GM23338 (cell line): ENCODE data around the gene TJP1. TPM values are rescaled to one million over a fixed set of nuclear protein-coding genes. Genes with fewer than 3 reads are reported as not detected.

ENCODE experiments used
- ATAC-seq: fragments of 200-7000 bp; cut with Tn5 transposase; 3 replicates; pipeline ENCODE4 v1.9.1; 2020
- DNase-seq: peaks from one replicate; pipeline ENCODE4 v3.0.0-alpha.2; 2015; ENCODE audit warnings: low spot score
- H2AFZ ChIP-seq: fragments of 200-600 bp; sonication (generic); 2 replicates; pipeline ENCODE4 v1.8.0; 2016; ENCODE audit warnings: antibody characterized with exemption, mild to moderate bottlenecking, moderate library complexity
- H3F3A ChIP-seq: fragments of 200-600 bp; sonication (generic); replicated peaks from 2 replicates; pipeline ENCODE4 v1.8.0; 2017; ENCODE audit warnings: antibody characterized with exemption, mixed run types, low read depth
- H3K27ac ChIP-seq: fragments of 200-600 bp; sonication (generic); 2 replicates; pipeline ENCODE4 v1.6.1; 2016; ENCODE audit warnings: low read depth
- H3K27me3 ChIP-seq: fragments of 200-600 bp; sonication (generic); 2 replicates; pipeline ENCODE4 v1.8.0; 2016; ENCODE audit warnings: mild to moderate bottlenecking, mixed run types, moderate library complexity; ENCODE audit not compliant: insufficient read depth
- H3K36me3 ChIP-seq: fragments of 200-600 bp; sonication (generic); 2 replicates; pipeline ENCODE4 v1.8.0; 2016; ENCODE audit warnings: mild to moderate bottlenecking; ENCODE audit not compliant: insufficient read depth
- H3K4me1 ChIP-seq: fragments of 200-600 bp; sonication (generic); 2 replicates; pipeline ENCODE4 v1.8.0; 2016; ENCODE audit warnings: mild to moderate bottlenecking, moderate library complexity; ENCODE audit not compliant: insufficient read depth
- H3K4me2 ChIP-seq: fragments of 200-600 bp; sonication (generic); 2 replicates; pipeline ENCODE4 v1.7.1; 2017; ENCODE audit warnings: mixed run types
- H3K4me3 ChIP-seq: fragments of 200-600 bp; sonication (generic); 2 replicates; pipeline ENCODE4 v1.6.1; 2016; ENCODE audit warnings: mixed run types
- H3K79me2 ChIP-seq: fragments of 200-600 bp; sonication (generic); replicated peaks from 2 replicates; pipeline ENCODE4 v1.8.0; 2017; ENCODE audit warnings: mild to moderate bottlenecking; ENCODE audit not compliant: insufficient read depth
- H3K9me2 ChIP-seq: fragments of 200-600 bp; sonication (generic); 2 replicates; pipeline ENCODE4 v1.8.0; 2017; ENCODE audit not compliant: insufficient read depth
- H4K20me1 ChIP-seq: fragments of 200-600 bp; sonication (generic); replicated peaks from 2 replicates; pipeline ENCODE4 v1.8.0; 2017; ENCODE audit warnings: mild to moderate bottlenecking; ENCODE audit not compliant: insufficient read depth
- H3K27ac Mint-ChIP-seq: 2 replicates; pipeline ENCODE4 v1.8.0; 2020; ENCODE audit warnings: inconsistent platforms, mild to moderate bottlenecking, moderate library complexity, mixed read lengths
- H3K27me3 Mint-ChIP-seq: 3 replicates; pipeline ENCODE4 v1.8.0; 2022; ENCODE audit warnings: low read depth, mild to moderate bottlenecking, moderate library complexity, mixed read lengths, inconsistent platforms; ENCODE audit not compliant: insufficient read depth, poor library complexity
- H3K36me3 Mint-ChIP-seq: 3 replicates; pipeline ENCODE4 v1.8.0; 2021; ENCODE audit warnings: low read depth, mild to moderate bottlenecking, inconsistent platforms, moderate library complexity, mixed read lengths
- H3K4me1 Mint-ChIP-seq: 3 replicates; pipeline ENCODE4 v1.8.0; 2020; ENCODE audit warnings: mild to moderate bottlenecking, inconsistent platforms, mixed read lengths
- H3K4me3 Mint-ChIP-seq: 3 replicates; pipeline ENCODE4 v1.8.0; 2021; ENCODE audit warnings: moderate library complexity, mild to moderate bottlenecking, inconsistent platforms, mixed read lengths
- H3K9me3 Mint-ChIP-seq: 3 replicates; pipeline ENCODE4 v1.8.0; 2020; ENCODE audit warnings: moderate library complexity, mild to moderate bottlenecking, inconsistent platforms, mixed read lengths
- CREB1 ChIP-seq: fragments of 250-450 bp; sonication (Bioruptor Pico); IDR thresholded peaks from 2 replicates; pipeline ENCODE4 v1.5.0; 2020; ENCODE audit warnings: low read depth, mild to moderate bottlenecking, moderate library complexity
- CTCF ChIP-seq, 2 experiments: fragments of 200-600 bp in 1 of 2; sonication (generic) in 1 of 2; conservative IDR thresholded peaks; 2 replicates each; pipeline versions ENCODE4 v1.5.1 to v1.6.1; 2016 to 2017; ENCODE audit warnings: antibody characterized with exemption in 2 of 2, low read depth in 2 of 2, mild to moderate bottlenecking in 2 of 2, moderate library complexity in 1 of 2
- ETS1 ChIP-seq: IDR thresholded peaks from 2 replicates; pipeline ENCODE4 v1.6.1; 2016; ENCODE audit warnings: antibody characterized with exemption
- EZH2 ChIP-seq: fragments of 200-600 bp; sonication (generic); IDR thresholded peaks from one replicate; pipeline ENCODE4 v1.8.0; 2017; ENCODE audit warnings: antibody characterized with exemption, mild to moderate bottlenecking, low read depth; ENCODE audit not compliant: unreplicated experiment
- EZH2phosphoT487 ChIP-seq: fragments of 200-600 bp; sonication (generic); IDR thresholded peaks from one replicate; pipeline ENCODE4 v1.8.1; 2018; ENCODE audit warnings: antibody characterized with exemption; ENCODE audit not compliant: unreplicated experiment
- NANOG ChIP-seq: IDR thresholded peaks from 2 replicates; pipeline ENCODE4 v1.6.1; 2016; ENCODE audit warnings: antibody characterized with exemption, borderline replicate concordance
- POLR2AphosphoS5 ChIP-seq: IDR thresholded peaks from 2 replicates; pipeline ENCODE4 v1.6.1; 2016; ENCODE audit warnings: antibody characterized with exemption, low read depth
- REST ChIP-seq: IDR thresholded peaks from one replicate; pipeline ENCODE4 v1.6.1; 2018; ENCODE audit warnings: antibody characterized with exemption; ENCODE audit not compliant: unreplicated experiment
- STAT1 ChIP-seq: IDR thresholded peaks from one replicate; pipeline ENCODE4 v1.6.1; 2016; ENCODE audit warnings: antibody characterized with exemption; ENCODE audit not compliant: unreplicated experiment
- polyA plus RNA-seq: library from polyadenylated mRNA; unstranded; fragments of >200 nt; fragmentation: Nextera tagmentation; extraction: Ambion mirVana; gene quantifications from 2 replicates; pipeline ENCODE4 v1.2.1, GENCODE V29; 2016
- total RNA-seq: library from RNA; depleted of rRNA; stranded (reverse); fragments of >200 nt; shearing (Covaris generic); gene quantifications from 2 replicates; pipeline ENCODE4 v1.2.3, GENCODE V29; 2014

Gene TJP1
- total and polyA plus RNA-seq, 2 experiments from 2014 or later, result 76.2 to 116 TPM

- Histone ChIP-seq H3K27me3 (no peaks in the 10 kb centered on the region), H3K27ac (no peak overlapping the region), H3K9me2 (peaks cover 5% of the 10 kb centered on the region; the same call in 1 of the 2 replicates), H3K4me3 (no peak overlapping the region), H3F3A (no peaks in the 10 kb centered on the region), H3K79me2 (no peaks in the 10 kb centered on the region), H3K4me2 (no peak overlapping the region), H2AFZ (no peak overlapping the region), H3K4me1 (peaks cover 6% of the 10 kb centered on the region; the same call in 1 of the 2 replicates), H3K36me3 (peaks cover 1% of the 10 kb centered on the region; the same call in 1 of the 2 replicates), H4K20me1 (no peaks in the 10 kb centered on the region)
- ATAC-seq (no peak), DNase-seq (no peak)
- no peak overlapping the region for H3K27ac Mint-ChIP-seq
- H3K4me1 Mint-ChIP-seq, result peaks cover 6% of the 10 kb centered on the region; the same call in 2 of the 3 replicates
- H3K27me3 Mint-ChIP-seq, result peaks cover 2% of the 10 kb centered on the region
- peaks cover 17% of the 10 kb centered on the region; the same call in 2 of the 3 replicates for H3K36me3 Mint-ChIP-seq
- H3K4me3 Mint-ChIP-seq, result no peak overlapping the region
- no peak for TF ChIP-seq POLR2AphosphoS5
- TF ChIP-seq STAT1, result no peak
- no peak for TF ChIP-seq EZH2
- no peak for TF ChIP-seq REST
- TF ChIP-seq CREB1 (CRISPR knock-in tag), result no peak
- TF ChIP-seq ETS1, result no peak
- no peak for TF ChIP-seq EZH2phosphoT487
- no peak for TF ChIP-seq NANOG
- no peak for TF ChIP-seq CTCF (conservative IDR thresholded peaks at IDR 0.05; ENCODE audit: low read depth in 2 of 2)
- peaks cover 35% of the 10 kb centered on the region for H3K9me3 Mint-ChIP-seq
Measured at GRCh38 chr15:29652595-29652994, 169.7 kb downstream of the TJP1 start.
